Stomach (tissue), 9 donors: Measurements from ENCODE around the gene GPR32. TPM values are rescaled to one million over a fixed set of nuclear protein-coding genes. Genes with fewer than 3 reads are reported as not detected.
"Not testable (repeated sequence)": the region's sequence is repeated elsewhere in the genome, so short reads cannot be mapped to it uniquely, and the experiment has no call there.

Experiments used
- DNase-seq, 2 donors: peaks; one replicate each; pipeline versions ENCODE4 v3.0.0 to v3.0.0-alpha.2; 2013 to 2019
- H3K27ac ChIP-seq, 5 donors: fragments of 200-600 bp in 4 of 5; sonication (generic) in 4 of 5; one replicate each; pipeline ENCODE4 v1.5.1; 2013 to 2019; ENCODE audit warnings: mild to moderate bottlenecking in 1 of 5, moderate library complexity in 1 of 5
- H3K27me3 ChIP-seq, 3 donors: fragments of 200-600 bp; sonication (generic); one replicate each; pipeline ENCODE4 v1.5.1; 2017 to 2019; ENCODE audit warnings: mixed run types in 1 of 3
- H3K36me3 ChIP-seq, 4 donors: fragments of 200-600 bp; sonication (generic); 1 replicate in 3 of 4; 2 replicates in 1 of 4; pipeline ENCODE4 v1.5.1; 2016 to 2019
- H3K4me1 ChIP-seq, 4 donors: fragments of 200-600 bp; sonication (generic); one replicate each; pipeline ENCODE4 v1.5.1; 2016 to 2019
- H3K4me3 ChIP-seq, 4 donors: fragments of 200-600 bp; sonication (generic) in 3 of 4; one replicate each; pipeline ENCODE4 v1.5.1; 2016 to 2019; ENCODE audit warnings: mild to moderate bottlenecking in 1 of 4
- H3K9me3 ChIP-seq, 4 donors: fragments of 200-600 bp; sonication (generic); one replicate each; pipeline ENCODE4 v1.5.1; 2016 to 2019
- EP300 ChIP-seq: sonication (generic); formaldehyde crosslinking; IDR thresholded peaks from one replicate; pipeline ENCODE4 v1.6.1; 2017; ENCODE audit warnings: antibody characterized with exemption
- POLR2A ChIP-seq, 4 donors: fragments of 450-650 bp; IDR thresholded peaks; one replicate each; pipeline ENCODE4 v1.6.1; 2016; ENCODE audit warnings: antibody characterized with exemption in 4 of 4, control low read depth in 2 of 4, mild to moderate bottlenecking in 1 of 4, moderate library complexity in 1 of 4
- POLR2AphosphoS5 ChIP-seq, 3 donors: sonication (generic); formaldehyde crosslinking; IDR thresholded peaks; one replicate each; pipeline ENCODE4 v1.6.1; 2016; ENCODE audit warnings: antibody characterized with exemption in 3 of 3
- WGBS, 5 donors: extraction: QIAGEN DNeasy Blood & Tissue Kit in 3 of 5; methylation state at CpG; one replicate each; pipeline versions ENCODE4 v1.1.5 to v1.1.7; 2013 to 2018; 5-methylcytosine and 5-hydroxymethylcytosine counted together
- intact Hi-C: fragments of 100-400 bp; cut with DNase I; formaldehyde crosslinking; loops from one replicate; pipeline ENCODE4 v1.15.1; 2023; ENCODE audit warnings: low total_unique reads
- polyA plus RNA-seq, 3 donors: library from polyadenylated mRNA; stranded (reverse); fragments of 200-250 nt; gene quantifications; one replicate each; pipeline ENCODE4 v1.2.3, GENCODE V29; 2013
- total RNA-seq, 5 donors: library from RNA; depleted of rRNA; stranded (reverse); fragments of >200 nt; gene quantifications; one replicate each; pipeline versions ENCODE4 v1.1.0 to v1.2.3, GENCODE V29; 2014 to 2016
- TF ChIP-seq, protein P1 (sequence below), 7 experiments: fragments of 450-650 bp in 4 of 7; fragments of 200-600 bp in 3 of 7; sonication (generic) in 3 of 7; IDR thresholded peaks; one replicate each; pipeline ENCODE4 v1.5.1; 2016 to 2019; ENCODE audit warnings: antibody characterized with exemption in 7 of 7, control low read depth in 2 of 7, mild to moderate bottlenecking in 1 of 7
- donor health status: healthy with polysubstance abuse.
- donor health status: Bipolar disorder and iron deficiency.
- donor health status: healthy.

GPR32 gene
- total and polyA plus RNA-seq, 8 donors = not detected

DNA sequence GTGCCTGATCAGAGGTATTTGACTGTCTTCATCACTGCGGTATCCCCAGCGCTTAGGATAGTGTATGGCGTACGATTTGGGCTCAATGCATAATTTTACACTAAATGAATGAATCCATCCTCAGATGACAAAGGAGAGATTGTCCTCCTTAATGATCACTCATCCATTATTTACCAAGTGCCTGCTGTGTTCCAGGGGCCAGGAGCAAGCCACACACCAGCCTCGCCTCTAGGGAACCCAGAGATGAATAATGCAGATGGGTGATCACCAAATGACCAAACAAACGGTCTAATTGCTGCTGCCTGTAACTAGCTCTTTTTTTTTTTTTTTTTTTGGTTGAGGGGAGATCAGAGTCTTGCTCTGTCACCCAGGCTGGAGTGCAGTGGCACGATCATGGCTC, 5.9 kb upstream of the GPR32 start:
- no peak overlapping the region for H3K27ac ChIP-seq
- no peak for TF ChIP-seq POLR2AphosphoS5 (IDR thresholded peaks at IDR 0.05)
- TF ChIP-seq, protein P1, sequence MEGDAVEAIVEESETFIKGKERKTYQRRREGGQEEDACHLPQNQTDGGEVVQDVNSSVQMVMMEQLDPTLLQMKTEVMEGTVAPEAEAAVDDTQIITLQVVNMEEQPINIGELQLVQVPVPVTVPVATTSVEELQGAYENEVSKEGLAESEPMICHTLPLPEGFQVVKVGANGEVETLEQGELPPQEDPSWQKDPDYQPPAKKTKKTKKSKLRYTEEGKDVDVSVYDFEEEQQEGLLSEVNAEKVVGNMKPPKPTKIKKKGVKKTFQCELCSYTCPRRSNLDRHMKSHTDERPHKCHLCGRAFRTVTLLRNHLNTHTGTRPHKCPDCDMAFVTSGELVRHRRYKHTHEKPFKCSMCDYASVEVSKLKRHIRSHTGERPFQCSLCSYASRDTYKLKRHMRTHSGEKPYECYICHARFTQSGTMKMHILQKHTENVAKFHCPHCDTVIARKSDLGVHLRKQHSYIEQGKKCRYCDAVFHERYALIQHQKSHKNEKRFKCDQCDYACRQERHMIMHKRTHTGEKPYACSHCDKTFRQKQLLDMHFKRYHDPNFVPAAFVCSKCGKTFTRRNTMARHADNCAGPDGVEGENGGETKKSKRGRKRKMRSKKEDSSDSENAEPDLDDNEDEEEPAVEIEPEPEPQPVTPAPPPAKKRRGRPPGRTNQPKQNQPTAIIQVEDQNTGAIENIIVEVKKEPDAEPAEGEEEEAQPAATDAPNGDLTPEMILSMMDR (IDR thresholded peaks at IDR 0.05) = no peak
- no peak for TF ChIP-seq EP300
- TF ChIP-seq POLR2A (IDR thresholded peaks at IDR 0.05) = no peak
- H3K27me3 ChIP-seq = peaks cover 0 to 40% (median 0%) of the 10 kb centered on the region in 3 donors
- no peaks in the 10 kb centered on the region for H3K36me3 ChIP-seq
- no peaks in the 10 kb centered on the region for H3K4me1 ChIP-seq
- no peaks in the 10 kb centered on the region for H3K9me3 ChIP-seq
- intact Hi-C loops = no loop called here
- 63 to 74% (median 70%) methylated on average over 7 of the region's 7 CpGs for WGBS, 5 donors
- H3K4me3 ChIP-seq = no peak overlapping the region
- no peak for DNase-seq

DNA sequence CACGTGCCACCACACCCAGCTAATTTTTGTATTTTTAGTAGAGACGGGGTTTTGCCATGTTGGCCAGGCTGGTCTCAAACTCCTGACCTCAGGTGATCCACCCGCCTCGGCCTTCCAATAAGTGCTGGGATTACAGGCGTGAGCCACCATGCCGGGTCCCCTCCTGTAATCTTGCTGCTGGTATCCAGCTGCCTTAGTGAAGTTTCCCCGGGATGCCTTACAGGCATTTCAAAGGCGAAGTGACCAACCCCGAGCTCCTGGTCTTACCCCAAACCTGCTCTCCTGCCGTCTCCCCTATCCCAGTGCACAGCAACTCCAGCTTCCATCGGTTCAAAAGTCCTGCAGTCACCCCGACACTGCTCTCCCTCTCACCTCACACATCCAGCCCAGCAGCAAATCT, 3.5 kb upstream of the GPR32 start:
- H3K4me3 ChIP-seq, H3K4me1 ChIP-seq, intact Hi-C loops, H3K9me3 ChIP-seq, DNase-seq, H3K27ac ChIP-seq, H3K36me3 ChIP-seq: not testable (repeated sequence)
- H3K27me3 ChIP-seq = peaks cover 0 to 62% (median 0%) of the 10 kb centered on the region in 3 donors
- WGBS, 5 donors = 68 to 78% (median 73%) methylated on average over 11 to 12 of the region's 12 CpGs

DNA sequence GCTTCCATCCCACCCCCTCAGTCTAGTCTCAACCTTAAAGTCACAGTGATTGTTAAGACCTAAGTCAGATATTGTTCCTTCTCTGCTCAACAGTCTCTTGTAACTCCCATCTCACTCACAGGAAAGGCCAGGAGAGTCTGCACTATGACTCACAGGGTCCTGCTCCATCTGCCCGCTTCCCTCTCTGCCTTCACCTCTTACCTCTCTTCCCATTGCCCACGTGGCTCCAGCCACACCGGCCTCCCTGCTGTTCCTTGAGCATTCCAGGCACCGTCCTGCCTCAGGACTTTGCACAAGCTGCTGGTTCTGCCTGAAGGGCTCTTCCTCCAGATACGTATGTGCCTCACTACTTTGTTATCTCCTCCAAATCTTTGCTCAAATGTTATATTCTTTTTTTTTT, 3.0 kb upstream of the GPR32 start:
- H3K27ac ChIP-seq, H3K9me3 ChIP-seq, H3K36me3 ChIP-seq, DNase-seq, H3K4me1 ChIP-seq, H3K4me3 ChIP-seq, intact Hi-C loops: not testable (repeated sequence)
- peaks cover 0 to 68% (median 0%) of the 10 kb centered on the region in 3 donors for H3K27me3 ChIP-seq
- 22 to 46% (median 35%) methylated on average over 4 to 5 of the region's 5 CpGs for WGBS, 5 donors

DNA sequence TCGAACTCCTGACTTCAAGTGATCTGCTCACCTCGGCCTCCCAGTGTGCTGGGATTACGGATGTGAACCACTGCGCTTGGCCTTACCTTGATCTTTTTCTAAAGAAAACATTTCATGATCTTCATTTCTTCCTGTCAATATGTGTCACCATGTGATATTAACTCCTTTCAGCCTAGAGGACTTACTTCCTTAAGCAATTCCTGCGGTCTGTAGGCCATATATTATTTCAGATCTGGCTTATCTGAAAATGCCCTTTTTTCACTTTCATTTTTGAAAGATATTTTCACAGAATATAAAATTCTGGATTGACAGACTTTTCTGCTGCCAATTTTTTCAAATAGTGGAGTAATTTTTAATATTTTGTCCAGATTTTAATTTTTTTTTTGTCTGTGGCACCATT, 2.0 kb upstream of the GPR32 start:
- H3K4me1 ChIP-seq = no peaks in the 10 kb centered on the region
- 59 to 74% (median 65%) methylated on average over 5 of the region's 5 CpGs for whole genome bisulfite sequencing, 5 donors
- intact Hi-C loops = no loop called here
- TF ChIP-seq POLR2AphosphoS5 (IDR thresholded peaks at IDR 0.05) = no peak
- no peak for DNase-seq
- H3K9me3 ChIP-seq = peaks cover 0 to 7% (median 0%) of the 10 kb centered on the region in 4 donors
- H3K27me3 ChIP-seq = peaks cover 0 to 78% (median 0%) of the 10 kb centered on the region in 3 donors
- no peak overlapping the region for H3K27ac ChIP-seq
- no peak overlapping the region for H3K4me3 ChIP-seq
- no peaks in the 10 kb centered on the region for H3K36me3 ChIP-seq

DNA sequence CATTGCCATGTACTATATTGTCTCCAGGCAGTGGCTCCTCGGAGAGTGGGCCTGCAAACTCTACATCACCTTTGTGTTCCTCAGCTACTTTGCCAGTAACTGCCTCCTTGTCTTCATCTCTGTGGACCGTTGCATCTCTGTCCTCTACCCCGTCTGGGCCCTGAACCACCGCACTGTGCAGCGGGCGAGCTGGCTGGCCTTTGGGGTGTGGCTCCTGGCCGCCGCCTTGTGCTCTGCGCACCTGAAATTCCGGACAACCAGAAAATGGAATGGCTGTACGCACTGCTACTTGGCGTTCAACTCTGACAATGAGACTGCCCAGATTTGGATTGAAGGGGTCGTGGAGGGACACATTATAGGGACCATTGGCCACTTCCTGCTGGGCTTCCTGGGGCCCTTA, 624 bp downstream of the GPR32 start:
- H3K36me3 ChIP-seq = no peaks in the 10 kb centered on the region
- no peak overlapping the region for H3K27ac ChIP-seq
- no peak for DNase-seq
- TF ChIP-seq EP300 (no peak), POLR2AphosphoS5 (IDR thresholded peaks at IDR 0.05) (no peak)
- TF ChIP-seq, protein P1 (IDR thresholded peaks at IDR 0.05) = no peak
- WGBS, 5 donors = 70 to 79% (median 74%) methylated on average over 12 to 13 of the region's 13 CpGs
- H3K4me1 ChIP-seq = no peaks in the 10 kb centered on the region
- intact Hi-C loops = no loop called here
- no peak overlapping the region for H3K4me3 ChIP-seq
- peaks cover 0 to 88% (median 3%) of the 10 kb centered on the region in 3 donors for H3K27me3 ChIP-seq
- peaks cover 0 to 7% (median 0%) of the 10 kb centered on the region in 4 donors for H3K9me3 ChIP-seq

DNA sequence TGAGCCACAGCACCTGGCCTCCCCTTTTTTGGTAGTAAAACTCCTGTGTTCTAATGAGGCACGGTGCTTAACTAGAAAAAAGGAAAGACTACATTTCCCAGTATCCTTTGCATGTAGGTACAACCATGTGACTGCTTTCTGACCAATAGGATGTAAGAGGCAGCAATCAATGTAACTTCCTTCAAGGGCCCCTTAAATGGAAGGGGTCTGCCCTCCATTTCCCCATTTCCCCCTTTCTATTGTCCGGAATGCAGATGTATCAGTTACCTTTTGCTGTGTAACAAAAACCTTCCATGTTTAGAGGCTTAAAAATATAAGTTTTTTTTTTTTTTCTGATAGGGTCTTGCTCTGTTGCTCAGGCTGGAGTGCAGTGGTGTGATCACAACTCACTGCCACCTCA, 2.2 kb downstream of the GPR32 start:
- TF ChIP-seq POLR2A (IDR thresholded peaks at IDR 0.05) (no peak), POLR2AphosphoS5 (IDR thresholded peaks at IDR 0.05) (no peak), EP300 (no peak)
- TF ChIP-seq, protein P1 (IDR thresholded peaks at IDR 0.05) = no peak
- Histone ChIP-seq H3K27ac (no peak overlapping the region), H3K27me3 (peaks cover 0 to 91% (median 11%) of the 10 kb centered on the region in 3 donors), H3K4me1 (no peaks in the 10 kb centered on the region), H3K4me3 (no peak overlapping the region), H3K9me3 (peaks cover 0 to 17% (median 8%) of the 10 kb centered on the region in 4 donors), H3K36me3 (no peaks in the 10 kb centered on the region)
- DNase-seq = no peak
- intact Hi-C loops = no loop called here
- WGBS, 5 donors = 48 to 69% (median 56%) methylated on average over 2 of the region's 2 CpGs

DNA sequence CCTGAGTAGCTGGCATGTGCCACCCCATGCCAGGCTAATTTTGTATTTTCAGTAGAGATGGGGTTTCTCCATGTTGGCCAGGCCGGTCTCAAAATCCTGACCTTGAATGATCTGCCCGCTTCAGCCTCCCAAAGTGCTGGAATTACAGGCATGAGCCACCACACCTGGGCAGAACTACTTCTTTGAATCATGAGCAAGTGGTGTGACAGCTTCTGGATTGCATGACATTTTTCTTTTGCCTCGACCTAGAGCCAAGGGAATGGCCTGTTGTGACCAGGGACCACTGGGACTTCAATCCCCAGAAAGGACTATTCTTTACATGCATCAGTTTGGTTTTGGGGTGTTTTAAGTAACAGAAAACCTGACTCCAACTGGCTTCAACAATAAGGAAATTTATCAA, 2.6 kb downstream of the GPR32 start:
- H3K27ac ChIP-seq, intact Hi-C loops, H3K36me3 ChIP-seq, DNase-seq, H3K4me1 ChIP-seq, H3K4me3 ChIP-seq: not testable (repeated sequence)
- peaks cover 0 to 91% (median 15%) of the 10 kb centered on the region in 3 donors for H3K27me3 ChIP-seq
- peaks cover 0 to 17% (median 8%) of the 10 kb centered on the region in 4 donors for H3K9me3 ChIP-seq
- 73 to 83% (median 74%) methylated on average over 3 of the region's 3 CpGs for WGBS, 5 donors

DNA sequence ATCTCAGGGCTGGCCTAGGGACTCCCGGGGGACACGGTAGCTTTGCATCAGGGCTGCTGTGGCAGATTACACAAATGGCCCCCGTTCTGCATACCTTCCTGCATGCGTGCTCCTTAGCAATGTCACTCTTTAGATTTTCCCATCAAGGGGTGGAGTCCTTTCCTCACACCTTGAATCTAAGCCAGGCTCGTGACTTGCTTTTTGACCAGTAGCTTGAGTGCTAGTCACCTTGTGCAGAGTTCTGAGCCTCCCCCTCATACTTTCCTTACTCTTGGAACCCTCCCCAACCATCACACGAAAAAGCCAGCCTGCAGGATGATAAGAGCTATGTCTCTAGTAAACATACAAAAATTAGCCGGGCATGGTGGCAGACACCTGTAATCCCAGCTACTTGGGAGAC, 3.2 kb downstream of the GPR32 start:
- Histone ChIP-seq H3K27me3 (peaks cover 0 to 94% (median 21%) of the 10 kb centered on the region in 3 donors), H3K9me3 (peaks cover 0 to 17% (median 8%) of the 10 kb centered on the region in 4 donors)
- intact Hi-C loops, H3K4me1 ChIP-seq, H3K27ac ChIP-seq, H3K36me3 ChIP-seq, DNase-seq, H3K4me3 ChIP-seq: not testable (repeated sequence)
- WGBS, 5 donors = 43 to 57% (median 49%) methylated on average over 7 of the region's 7 CpGs
